PC-9 (cell line): ENCODE measurements around the gene FAM216B.

Experiments used
- EZH2 ChIP-seq: fragments of 200-600 bp; sonication (generic); IDR thresholded peaks from 2 replicates; pipeline ENCODE4 v1.8.0; 2017; ENCODE audit warnings: antibody characterized with exemption, low read depth
- TF ChIP-seq, protein P1 (sequence below): fragments of 200-600 bp; sonication (generic); conservative IDR thresholded peaks from 2 replicates; pipeline ENCODE4 v1.6.1; 2017; ENCODE audit warnings: mixed run types, antibody characterized with exemption, mild to moderate bottlenecking, moderate library complexity

DNA sequence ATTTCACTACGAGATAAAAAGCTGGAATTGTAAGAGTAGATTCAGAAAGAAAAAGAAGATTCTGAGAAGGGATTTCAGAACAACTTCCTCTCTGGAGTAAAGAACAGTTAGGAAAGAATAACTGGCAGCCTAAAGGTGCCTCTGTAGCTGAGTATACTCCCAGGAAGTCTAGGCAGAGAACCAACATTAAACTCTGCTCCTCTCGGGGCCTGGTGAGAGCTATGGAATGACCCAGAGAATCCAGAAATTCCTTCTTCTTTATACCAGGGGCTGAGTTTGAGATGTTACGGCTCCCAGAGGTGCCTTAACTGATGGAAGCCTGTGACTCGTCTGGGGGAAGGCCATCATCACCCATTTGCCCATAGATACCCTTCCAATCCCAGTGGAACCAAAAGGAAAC, 39.1 kb downstream of the FAM216B start:
- TF ChIP-seq, protein P1, sequence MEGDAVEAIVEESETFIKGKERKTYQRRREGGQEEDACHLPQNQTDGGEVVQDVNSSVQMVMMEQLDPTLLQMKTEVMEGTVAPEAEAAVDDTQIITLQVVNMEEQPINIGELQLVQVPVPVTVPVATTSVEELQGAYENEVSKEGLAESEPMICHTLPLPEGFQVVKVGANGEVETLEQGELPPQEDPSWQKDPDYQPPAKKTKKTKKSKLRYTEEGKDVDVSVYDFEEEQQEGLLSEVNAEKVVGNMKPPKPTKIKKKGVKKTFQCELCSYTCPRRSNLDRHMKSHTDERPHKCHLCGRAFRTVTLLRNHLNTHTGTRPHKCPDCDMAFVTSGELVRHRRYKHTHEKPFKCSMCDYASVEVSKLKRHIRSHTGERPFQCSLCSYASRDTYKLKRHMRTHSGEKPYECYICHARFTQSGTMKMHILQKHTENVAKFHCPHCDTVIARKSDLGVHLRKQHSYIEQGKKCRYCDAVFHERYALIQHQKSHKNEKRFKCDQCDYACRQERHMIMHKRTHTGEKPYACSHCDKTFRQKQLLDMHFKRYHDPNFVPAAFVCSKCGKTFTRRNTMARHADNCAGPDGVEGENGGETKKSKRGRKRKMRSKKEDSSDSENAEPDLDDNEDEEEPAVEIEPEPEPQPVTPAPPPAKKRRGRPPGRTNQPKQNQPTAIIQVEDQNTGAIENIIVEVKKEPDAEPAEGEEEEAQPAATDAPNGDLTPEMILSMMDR, result no peak
- no peak for TF ChIP-seq EZH2
